ENCODE results near the gene LMOD2.
A peak's percentile ranks its signal among the peaks of the same experiment; 100 is the strongest.
"Not testable (repeated sequence)": the region's sequence is repeated elsewhere in the genome, so short reads cannot be mapped to it uniquely, and the experiment has no call there.

The LMOD2 gene

DNA sequence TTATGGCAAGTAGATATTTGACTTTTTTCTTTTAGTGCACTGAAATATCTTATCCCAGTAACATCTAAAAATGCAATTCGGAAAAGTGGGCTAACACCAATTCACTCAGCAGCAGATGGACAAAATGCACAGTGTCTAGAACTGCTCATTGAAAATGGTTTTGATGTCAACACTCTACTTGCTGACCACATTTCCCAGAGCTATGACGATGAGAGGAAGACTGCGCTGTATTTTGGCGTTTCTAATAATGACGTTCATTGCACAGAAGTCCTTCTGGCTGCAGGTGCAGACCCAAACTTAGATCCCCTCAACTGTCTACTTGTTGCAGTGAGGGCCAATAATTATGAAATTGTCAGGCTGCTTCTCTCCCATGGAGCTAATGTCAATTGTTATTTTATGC is 26.8 kb upstream of the LMOD2 start:
- ChIA-PET CTCF (no interaction called here), POLR2A (no interaction called here)
- TF ChIP-seq, protein P1, sequence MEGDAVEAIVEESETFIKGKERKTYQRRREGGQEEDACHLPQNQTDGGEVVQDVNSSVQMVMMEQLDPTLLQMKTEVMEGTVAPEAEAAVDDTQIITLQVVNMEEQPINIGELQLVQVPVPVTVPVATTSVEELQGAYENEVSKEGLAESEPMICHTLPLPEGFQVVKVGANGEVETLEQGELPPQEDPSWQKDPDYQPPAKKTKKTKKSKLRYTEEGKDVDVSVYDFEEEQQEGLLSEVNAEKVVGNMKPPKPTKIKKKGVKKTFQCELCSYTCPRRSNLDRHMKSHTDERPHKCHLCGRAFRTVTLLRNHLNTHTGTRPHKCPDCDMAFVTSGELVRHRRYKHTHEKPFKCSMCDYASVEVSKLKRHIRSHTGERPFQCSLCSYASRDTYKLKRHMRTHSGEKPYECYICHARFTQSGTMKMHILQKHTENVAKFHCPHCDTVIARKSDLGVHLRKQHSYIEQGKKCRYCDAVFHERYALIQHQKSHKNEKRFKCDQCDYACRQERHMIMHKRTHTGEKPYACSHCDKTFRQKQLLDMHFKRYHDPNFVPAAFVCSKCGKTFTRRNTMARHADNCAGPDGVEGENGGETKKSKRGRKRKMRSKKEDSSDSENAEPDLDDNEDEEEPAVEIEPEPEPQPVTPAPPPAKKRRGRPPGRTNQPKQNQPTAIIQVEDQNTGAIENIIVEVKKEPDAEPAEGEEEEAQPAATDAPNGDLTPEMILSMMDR (IDR thresholded peaks at IDR 0.05; ENCODE audit: insufficient read depth, low read length, missing control alignments) = no peak
- no peak overlapping the region for H3K4me3 ChIP-seq (ENCODE audit: low read depth, low read length)
- no peak for DNase-seq (ENCODE audit: low read depth, low spot score)

DNA sequence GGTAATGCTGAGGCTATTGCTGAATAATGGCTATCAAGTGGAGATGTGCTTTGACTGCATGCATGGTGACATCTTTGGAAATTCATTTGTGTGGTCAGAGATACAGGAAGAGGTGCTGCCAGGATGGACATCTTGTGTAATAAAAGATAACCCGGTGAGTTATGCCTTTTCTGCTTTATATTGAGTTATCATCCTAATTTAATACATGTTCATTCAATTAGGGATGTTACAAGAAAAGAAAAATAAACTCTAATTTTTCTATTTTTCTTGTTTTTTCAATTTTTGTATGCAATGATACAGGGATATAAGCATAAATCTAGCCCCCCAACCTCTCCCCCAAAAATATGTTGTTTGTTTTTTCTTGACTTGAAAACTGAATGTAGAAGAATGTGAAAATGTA is 26.4 kb upstream of the LMOD2 start:
- no peak overlapping the region for H3K4me3 ChIP-seq (ENCODE audit: low read depth, low read length)
- TF ChIP-seq, protein P1 (IDR thresholded peaks at IDR 0.05; ENCODE audit: insufficient read depth, low read length, missing control alignments) = no peak
- POLR2A ChIA-PET = no interaction called here
- CTCF ChIA-PET = no interaction called here
- no peak for DNase-seq (ENCODE audit: low read depth, low spot score)

DNA sequence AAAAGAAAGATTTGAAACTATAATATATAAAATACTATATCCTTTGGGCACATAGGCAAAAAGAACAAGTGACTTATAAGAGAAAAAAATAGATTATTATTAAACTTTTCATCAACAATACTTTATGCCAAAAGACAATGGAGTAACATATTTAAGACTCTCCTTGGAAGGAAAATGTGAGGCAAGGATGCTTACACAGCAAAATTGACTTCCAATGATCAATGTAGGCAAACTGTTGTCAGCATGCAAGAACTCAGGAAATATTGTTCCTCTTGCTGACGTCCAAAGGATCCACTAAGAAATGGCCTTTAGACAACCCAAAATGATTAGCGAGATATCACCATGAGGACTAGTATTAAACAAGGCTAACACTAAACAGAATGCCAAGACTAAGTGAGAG is 22.9 kb upstream of the LMOD2 start:
- TF ChIP-seq, protein P1 (IDR thresholded peaks at IDR 0.05; ENCODE audit: insufficient read depth, low read length, missing control alignments) = no peak
- CTCF ChIA-PET = interaction anchor here (1.4 to 5.2 kb wide), 2 partner anchors 50 to 232 kb away, joined by 3 to 70 read pairs; no protein-coding TSS in a partner anchor
- no peak for DNase-seq (ENCODE audit: low read depth, low spot score)
- POLR2A ChIA-PET = no interaction called here
- no peak overlapping the region for H3K4me3 ChIP-seq (ENCODE audit: low read depth, low read length)

DNA sequence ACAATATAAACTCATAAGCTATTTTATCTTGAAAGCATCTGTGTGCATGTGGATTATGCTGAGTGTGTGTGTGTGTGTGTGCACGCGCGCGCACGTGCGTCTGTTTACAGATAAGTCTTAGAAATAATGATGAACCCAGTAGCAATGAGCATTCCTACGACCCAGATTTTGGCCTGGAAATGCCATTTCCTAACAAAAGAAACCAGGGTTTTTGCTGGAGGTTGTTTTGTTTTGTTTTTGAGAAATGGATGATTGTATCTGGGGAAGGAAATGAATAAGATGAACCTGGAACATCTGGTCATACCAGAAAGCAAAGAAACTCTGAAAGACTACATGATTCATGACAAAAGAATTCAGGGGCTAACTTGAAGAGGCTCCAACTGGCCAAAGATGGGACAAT is 22.1 kb upstream of the LMOD2 start:
- ChIA-PET CTCF (interaction anchor here (1.2 to 5.2 kb wide), 2 partner anchors 232 to 238 kb away, joined by 3 to 70 read pairs; no protein-coding TSS in a partner anchor), POLR2A (no interaction called here)
- no peak for DNase-seq (ENCODE audit: low read depth, low spot score)
- no peak overlapping the region for H3K4me3 ChIP-seq (ENCODE audit: low read depth, low read length)
- TF ChIP-seq, protein P1 (IDR thresholded peaks at IDR 0.05; ENCODE audit: insufficient read depth, low read length, missing control alignments) = no peak

DNA sequence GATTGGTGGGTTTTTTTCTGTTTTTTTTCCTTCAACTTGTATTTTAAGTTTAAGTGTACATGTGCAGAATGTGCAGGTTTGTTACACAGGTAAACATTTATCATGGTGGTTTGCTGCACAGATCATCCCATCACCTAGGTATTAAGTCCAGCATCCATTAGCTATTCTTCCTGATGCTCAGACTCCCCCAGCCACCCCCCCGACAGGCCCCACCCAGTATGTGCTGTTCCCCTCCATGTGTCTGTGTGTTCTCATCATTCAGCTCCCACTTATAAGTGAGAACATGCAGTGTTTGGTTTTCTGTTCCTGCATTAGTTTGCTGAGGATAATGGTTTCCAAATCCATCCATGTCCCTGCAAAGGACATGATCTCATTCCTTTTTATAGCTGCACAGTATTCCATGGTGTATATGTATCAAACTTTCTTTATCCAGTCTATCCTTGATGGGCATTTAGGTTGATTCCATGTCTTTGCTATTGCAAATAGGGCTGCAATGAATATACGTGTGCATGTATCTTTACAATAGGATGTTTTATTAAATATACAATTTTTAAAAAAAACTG is 21.6 kb upstream of the LMOD2 start:
- H3K4me3 ChIP-seq (ENCODE audit: low read depth, low read length); POLR2A ChIA-PET; DNase-seq (ENCODE audit: low read depth, low spot score): not testable (repeated sequence)
- CTCF ChIA-PET = interaction anchor here (1.2 to 5.2 kb wide), 6 partner anchors 10 to 238 kb away, joined by 3 to 70 read pairs (median 6); no protein-coding TSS in a partner anchor

DNA sequence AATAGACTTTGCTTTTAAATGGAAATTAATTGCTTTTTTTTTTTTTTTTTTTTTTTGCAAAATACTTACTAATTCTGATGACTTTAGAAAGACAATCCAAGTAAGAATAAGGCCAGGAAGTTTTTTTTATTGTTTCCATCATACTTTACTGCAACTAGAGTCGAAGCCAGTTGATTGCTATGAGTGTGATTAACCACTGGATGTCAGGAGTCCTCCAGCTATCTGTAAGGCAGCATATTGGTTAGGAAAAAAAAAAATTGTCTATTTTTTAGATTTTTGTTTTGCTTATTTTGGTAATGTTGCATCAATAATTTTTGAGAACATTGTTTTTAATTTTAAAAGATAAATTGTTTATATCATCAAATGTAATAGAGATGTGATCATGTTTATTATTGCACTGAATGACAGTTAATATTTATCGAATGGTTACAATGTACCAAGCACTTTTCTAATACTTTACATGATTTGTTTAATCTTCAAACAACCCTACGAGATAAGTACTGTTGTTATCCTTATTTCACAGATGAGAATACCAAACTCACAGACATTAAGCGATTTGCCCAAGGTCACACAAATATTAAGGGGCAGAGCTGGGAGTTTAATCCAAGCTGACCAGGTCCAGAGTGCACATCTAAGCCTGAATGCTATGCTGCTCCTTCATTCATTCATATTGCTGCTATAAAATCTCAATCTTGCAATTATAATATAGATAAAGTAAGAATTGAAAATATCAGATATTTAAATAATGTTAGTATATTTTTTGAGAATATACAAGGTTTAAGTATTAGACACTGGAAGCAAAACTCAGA is 19.9 kb upstream of the LMOD2 start:
- DNase-seq (ENCODE audit: low read depth, low spot score) = no peak
- TF ChIP-seq, protein P1 (IDR thresholded peaks at IDR 0.05; ENCODE audit: insufficient read depth, low read length, missing control alignments) = peak; percentile 24
- POLR2A ChIA-PET = no interaction called here
- CTCF ChIA-PET = interaction anchor here (0.8 to 5.2 kb wide), 19 partner anchors 9 to 1149 kb away, joined by 3 to 70 read pairs (median 5); partner anchors contain the start of genes IQUB and WASL
- H3K4me3 ChIP-seq (ENCODE audit: low read depth, low read length) = no peak overlapping the region

All from AG04449 (cell line).